NCI-H2081 treated with DMSO at 0.1 percent for 48 hours (cell line): Measurements from ENCODE around the gene ARMC5.
"Not testable (repeated sequence)": the region's sequence is repeated elsewhere in the genome, so short reads cannot be mapped to it uniquely, and the experiment has no call there.

Experiments
- DNase-seq: peaks from one replicate; lab custom pipeline; 2025; lab: John Stamatoyannopoulos, UW

The ARMC5 gene

GRCh38 chr16:31501966-31502348, 42.7 kb downstream of the ARMC5 start:
- no peak for DNase-seq

- no peak for DNase-seq
These were observed 43.7 kb downstream of the ARMC5 start for GRCh38 chr16:31502981-31503380.

GRCh38 chr16:31503555-31503954, 44.3 kb downstream of the ARMC5 start:
- DNase-seq, result not testable (repeated sequence)

- DNase-seq, result no peak
These were observed 44.9 kb downstream of the ARMC5 start for GRCh38 chr16:31504159-31504558.

GRCh38 chr16:31505483-31505882, 46.2 kb downstream of the ARMC5 start:
- no peak for DNase-seq

GRCh38 chr16:31507617-31507928, 48.3 kb downstream of the ARMC5 start:
- no peak for DNase-seq

- peak; percentile 27 for DNase-seq
These were observed 48.8 kb downstream of the ARMC5 start, which contains the start of gene RUSF1 for GRCh38 chr16:31507929-31508705. TSS of gene RUSF1 (minus strand) at chr16:31508391. CDS start at chr16:31508373, 18 bp downstream.

GRCh38 chr16:31508706-31509195, 49.5 kb downstream of the ARMC5 start:
- DNase-seq, result no peak

GRCh38 chr16:31513126-31513525, 53.8 kb downstream of the ARMC5 start:
- no peak for DNase-seq

GRCh38 chr16:31513884-31514283, 54.6 kb downstream of the ARMC5 start:
- DNase-seq, result no peak
